ENCODE results near the gene CLDN6.
A peak's percentile ranks its signal among the peaks of the same experiment; 100 is the strongest.

CLDN6 gene

GRCh38 chr16:2985462-2985861 lies 32.5 kb downstream of the CLDN6 start:
- DNase-seq: no peak

GRCh38 chr16:2983706-2984136 lies 34.3 kb downstream of the CLDN6 start:
- DNase-seq: peak; percentile 69

- no peak for DNase-seq
Observed at GRCh38 chr16:2982402-2982801, 35.6 kb downstream of the CLDN6 start.

- DNase-seq: no peak
Observed at GRCh38 chr16:2981899-2982250, 36.1 kb downstream of the CLDN6 start.

DNA sequence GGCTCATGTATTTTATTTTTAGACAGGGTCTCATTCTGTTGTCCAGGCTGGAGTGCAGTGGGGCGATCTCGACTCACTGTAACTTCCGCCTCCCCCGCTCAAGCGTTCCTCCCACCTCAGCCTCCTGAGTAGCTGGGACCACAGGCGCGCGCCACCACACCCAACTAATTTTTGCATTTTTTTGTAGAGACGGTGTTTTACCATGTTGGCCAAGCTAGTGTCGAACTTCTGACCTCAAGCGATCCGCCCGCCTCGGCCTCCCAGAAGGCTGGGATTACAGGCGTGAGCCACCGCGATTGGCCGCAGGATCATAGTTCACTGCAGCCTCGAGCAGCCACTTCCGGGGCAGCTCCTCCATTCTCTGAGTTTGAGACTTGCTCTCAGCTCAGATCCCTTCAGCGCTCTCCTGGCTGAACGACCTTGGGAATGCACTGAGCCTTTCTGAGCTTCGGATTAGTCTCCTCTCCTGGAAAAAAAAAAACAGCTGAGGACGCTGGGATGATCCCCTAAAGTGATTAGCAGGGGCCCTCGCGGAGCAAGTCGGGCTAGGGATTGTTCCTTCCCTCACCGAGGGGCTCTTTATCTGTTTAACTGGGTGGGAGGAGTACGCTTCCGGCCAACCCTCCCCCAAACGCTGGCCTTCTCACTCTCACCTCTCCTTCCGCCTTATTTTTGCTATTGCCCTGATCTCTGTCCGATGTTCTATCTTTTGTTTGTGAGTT lies 36.6 kb downstream of the CLDN6 start:
- DNase-seq: no peak

- DNase-seq: peak; percentile 94
Observed at GRCh38 chr16:2980227-2981176, 37.5 kb downstream of the CLDN6 start, which contains the start of gene PKMYT1. Gene PKMYT1 (minus strand): TSS chr16:2980446. CDS start chr16:2979657, 789 bp downstream.

- no peak for DNase-seq
Observed at GRCh38 chr16:2979669-2980226, 38.2 kb downstream of the CLDN6 start.

- no peak for DNase-seq
Observed at GRCh38 chr16:2977440-2977839, 40.5 kb downstream of the CLDN6 start.

- DNase-seq: no peak
Observed at GRCh38 chr16:2976673-2977072, 41.3 kb downstream of the CLDN6 start.

- no peak for DNase-seq
Observed at GRCh38 chr16:2976201-2976600, 41.8 kb downstream of the CLDN6 start.

- DNase-seq: no peak
Observed at GRCh38 chr16:2975161-2975795, 42.7 kb downstream of the CLDN6 start.

DNA sequence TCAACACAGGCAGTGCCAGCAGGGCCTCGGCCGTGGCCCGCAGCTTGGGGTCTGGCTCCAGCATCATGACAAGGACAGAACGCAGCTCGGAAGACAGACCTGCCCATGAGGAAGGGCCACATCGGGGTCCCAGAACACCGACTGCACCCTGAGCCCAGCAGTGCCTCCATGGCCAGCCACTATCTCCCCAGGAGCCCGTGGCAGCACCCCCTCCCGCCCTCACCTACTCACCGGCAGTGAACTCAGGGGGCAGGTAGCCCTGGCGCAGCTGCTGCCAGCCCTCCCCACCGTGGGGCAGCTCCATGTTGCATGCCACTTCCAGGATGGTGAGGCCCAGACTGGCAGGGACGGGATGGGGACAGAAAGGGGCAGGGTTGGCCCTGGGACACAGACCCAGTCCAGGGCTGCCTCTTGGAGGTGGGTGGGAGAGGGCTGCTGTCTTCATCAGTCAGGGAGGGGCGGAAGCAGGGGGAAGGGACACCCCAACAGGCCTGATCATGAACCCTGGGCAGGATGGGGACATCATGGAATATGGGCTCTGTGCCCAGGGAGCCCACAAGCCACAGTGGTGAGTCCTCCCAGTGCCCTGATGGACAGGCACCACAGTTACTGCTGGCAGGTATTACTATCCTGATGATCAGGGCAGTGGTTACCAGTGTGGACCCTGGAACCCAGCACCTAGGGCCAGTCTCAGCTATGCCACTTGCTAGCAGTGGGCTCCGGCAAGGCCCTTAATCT lies 43.5 kb downstream of the CLDN6 start:
- no peak for DNase-seq

- DNase-seq: no peak
Observed at GRCh38 chr16:2973605-2974318, 44.2 kb downstream of the CLDN6 start.

GRCh38 chr16:2973093-2973492 lies 44.9 kb downstream of the CLDN6 start:
- no peak for DNase-seq

GRCh38 chr16:2971985-2972784 lies 45.8 kb downstream of the CLDN6 start:
- no peak for DNase-seq

DNA sequence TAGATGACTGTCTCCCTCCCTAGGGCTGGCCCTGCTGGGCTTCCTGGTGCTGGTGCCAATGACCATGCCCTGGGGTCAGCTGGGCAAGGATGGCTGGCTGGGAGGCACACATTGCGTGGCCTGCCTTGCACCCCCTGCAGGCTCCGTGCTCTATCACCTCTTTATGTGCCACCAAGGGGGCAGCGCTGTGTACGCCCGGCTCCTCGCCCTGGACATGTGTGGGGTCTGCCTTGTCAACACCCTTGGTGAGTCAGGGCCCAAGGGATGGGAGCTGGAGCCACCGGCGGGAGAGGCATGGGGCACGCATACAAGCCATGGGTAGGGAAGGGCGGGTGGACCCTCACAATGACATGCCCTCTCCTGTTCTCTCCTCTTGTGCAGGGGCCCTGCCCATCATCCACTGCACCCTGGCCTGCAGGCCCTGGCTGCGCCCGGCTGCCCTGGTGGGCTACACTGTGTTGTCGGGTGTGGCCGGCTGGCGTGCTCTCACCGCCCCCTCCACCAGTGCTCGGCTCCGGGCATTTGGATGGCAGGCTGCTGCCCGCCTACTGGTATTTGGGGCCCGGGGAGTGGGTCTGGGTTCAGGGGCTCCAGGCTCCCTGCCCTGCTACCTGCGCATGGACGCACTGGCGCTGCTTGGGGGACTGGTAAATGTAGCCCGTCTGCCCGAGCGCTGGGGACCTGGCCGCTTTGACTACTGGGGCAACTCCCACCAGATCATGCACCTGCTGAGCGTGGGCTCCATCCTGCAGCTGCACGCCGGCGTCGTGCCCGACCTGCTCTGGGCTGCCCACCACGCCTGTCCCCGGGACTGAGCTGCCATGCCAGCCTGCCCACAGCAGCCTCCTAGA lies 46.6 kb downstream of the CLDN6 start:
- DNase-seq: no peak

DNA sequence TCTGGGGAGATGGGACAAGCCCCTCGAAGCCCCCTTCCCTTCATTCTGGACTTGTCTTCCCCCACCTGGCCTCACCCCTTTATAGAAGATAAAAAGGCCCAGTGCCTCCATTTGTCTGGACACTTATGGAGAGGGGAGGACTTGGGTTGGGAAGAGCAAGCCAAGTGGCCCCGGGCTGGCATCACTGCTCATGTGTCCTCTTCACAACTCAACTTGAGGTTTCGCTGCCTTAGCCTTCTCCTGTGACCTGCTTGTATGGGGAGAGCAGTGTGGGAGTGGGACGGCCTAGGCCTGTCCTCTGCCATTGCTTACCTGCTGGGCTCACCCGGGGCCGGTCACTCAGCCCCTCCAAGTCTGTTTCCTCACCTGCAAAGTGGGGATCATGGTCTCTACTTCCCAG lies 47.4 kb downstream of the CLDN6 start:
- no peak for DNase-seq

DNA sequence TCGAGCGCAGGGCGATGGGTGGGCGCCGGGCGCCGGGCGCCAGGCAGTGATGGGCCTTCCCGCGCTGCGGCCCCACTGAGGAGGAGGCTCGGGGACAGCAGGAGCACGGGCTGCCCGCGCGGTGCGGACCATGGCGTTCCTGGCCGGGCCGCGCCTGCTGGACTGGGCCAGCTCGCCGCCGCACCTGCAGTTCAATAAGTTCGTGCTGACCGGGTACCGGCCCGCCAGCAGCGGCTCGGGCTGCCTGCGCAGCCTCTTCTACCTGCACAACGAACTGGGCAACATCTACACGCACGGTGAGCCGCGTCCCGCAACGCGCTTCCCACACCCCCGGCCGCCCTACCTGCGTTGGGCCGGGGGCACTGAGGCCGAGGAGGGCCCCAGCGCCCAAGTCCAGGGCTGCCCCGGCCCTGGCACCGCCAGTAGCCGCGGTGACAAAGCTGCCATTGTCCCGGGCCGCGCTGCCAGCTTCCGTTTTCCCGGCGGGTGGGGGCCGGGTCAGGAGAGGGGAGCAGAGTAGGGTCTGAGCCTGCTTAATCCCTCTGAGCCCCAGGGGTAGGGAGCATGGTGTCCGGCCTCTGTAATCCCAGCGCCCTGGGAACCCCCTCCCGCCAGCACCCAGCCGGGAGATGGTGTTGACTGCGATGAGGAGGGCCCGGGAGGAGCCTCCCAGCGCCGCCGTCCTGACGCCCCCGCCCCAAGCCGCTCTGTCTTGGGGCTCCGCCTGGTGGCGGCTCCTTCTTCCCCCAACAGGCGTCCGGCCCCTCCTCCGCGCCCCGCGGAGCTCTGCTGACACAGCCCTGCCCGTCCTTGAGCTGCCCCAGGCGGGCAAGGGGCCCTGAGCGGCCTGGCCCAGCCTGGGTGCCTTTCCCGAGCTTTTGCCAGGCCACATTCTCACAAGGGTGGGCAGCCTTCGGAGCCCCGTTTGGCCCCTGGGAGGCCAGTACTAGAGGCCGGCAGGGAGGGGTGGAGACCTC lies 48.1 kb downstream of the CLDN6 start:
- DNase-seq: peak; percentile 67
